Trophoblast cell (in vitro differentiated cells and primary cell): ENCODE data around the gene OSBPL9.
A peak's percentile ranks its signal among the peaks of the same experiment; 100 is the strongest.

Source experiments
- DNase-seq, 2 donors: peaks; one replicate each; pipeline ENCODE4 v3.0.0-alpha.2; 2016
- H2AFZ ChIP-seq: 2 replicates; pipeline ENCODE4 v1.6.1; 2013; ENCODE audit warnings: low read length, moderate library complexity, mild to moderate bottlenecking; ENCODE audit not compliant: insufficient read depth, poor library complexity
- H2AK5ac ChIP-seq: 2 replicates; pipeline ENCODE4 v1.6.1; 2013; ENCODE audit warnings: mild to moderate bottlenecking, low read length
- H2BK120ac ChIP-seq: 2 replicates; pipeline ENCODE4 v1.6.1; 2013; ENCODE audit warnings: low read length, mild to moderate bottlenecking, moderate library complexity; ENCODE audit not compliant: insufficient read depth, poor library complexity
- H2BK12ac ChIP-seq: 2 replicates; pipeline ENCODE4 v1.6.1; 2013; ENCODE audit warnings: mild to moderate bottlenecking, low read length, moderate library complexity
- H2BK5ac ChIP-seq: 2 replicates; pipeline ENCODE4 v1.6.1; 2013; ENCODE audit warnings: low read length, low read depth, moderate library complexity, mild to moderate bottlenecking; ENCODE audit not compliant: poor library complexity
- H3K14ac ChIP-seq: 2 replicates; pipeline ENCODE4 v1.6.1; 2013; ENCODE audit warnings: mild to moderate bottlenecking, low read length
- H3K18ac ChIP-seq: 2 replicates; pipeline ENCODE4 v1.6.1; 2013; ENCODE audit warnings: mild to moderate bottlenecking, low read length
- H3K23ac ChIP-seq: 2 replicates; pipeline ENCODE4 v1.6.1; 2013; ENCODE audit warnings: low read length
- H3K27ac ChIP-seq: 2 replicates; pipeline ENCODE4 v1.5.1; 2013; ENCODE audit warnings: low read depth, mild to moderate bottlenecking, inconsistent platforms, low read length, moderate library complexity
- H3K27me3 ChIP-seq: 2 replicates; pipeline ENCODE4 v1.6.1; 2013; ENCODE audit warnings: inconsistent platforms, mild to moderate bottlenecking, low read length, moderate library complexity; ENCODE audit not compliant: insufficient read depth
- H3K36me3 ChIP-seq, 2 experiments: 1 replicate in 1 of 2; 2 replicates in 1 of 2; pipeline ENCODE4 v1.6.1; 2013; ENCODE audit warnings: low read length in 2 of 2, mild to moderate bottlenecking in 2 of 2, moderate library complexity in 1 of 2; ENCODE audit not compliant: insufficient read depth in 2 of 2, control insufficient read depth in 1 of 2
- H3K4ac ChIP-seq: 2 replicates; pipeline ENCODE4 v1.6.1; 2013; ENCODE audit warnings: low read depth, mild to moderate bottlenecking, low read length, moderate library complexity
- H3K4me1 ChIP-seq, 2 experiments: 1 replicate in 1 of 2; 2 replicates in 1 of 2; pipeline ENCODE4 v1.6.1; 2013; ENCODE audit warnings: low read length in 2 of 2, mild to moderate bottlenecking in 2 of 2, moderate library complexity in 1 of 2; ENCODE audit not compliant: insufficient read depth in 2 of 2, control insufficient read depth in 1 of 2
- H3K4me2 ChIP-seq: 2 replicates; pipeline ENCODE4 v1.6.1; 2013; ENCODE audit warnings: inconsistent platforms, mild to moderate bottlenecking, low read length, moderate library complexity
- H3K4me3 ChIP-seq: 2 replicates; pipeline ENCODE4 v1.5.1; 2013; ENCODE audit warnings: mild to moderate bottlenecking, low read depth, low read length, inconsistent platforms
- H3K79me1 ChIP-seq: one replicate; pipeline ENCODE4 v1.6.1; 2013; ENCODE audit warnings: low read length
- H3K79me2 ChIP-seq: 2 replicates; pipeline ENCODE4 v1.6.1; 2013; ENCODE audit warnings: low read length, mild to moderate bottlenecking; ENCODE audit not compliant: control insufficient read depth, insufficient read depth, poor library complexity
- H3K9ac ChIP-seq: 2 replicates; pipeline ENCODE4 v1.6.1; 2013; ENCODE audit warnings: mild to moderate bottlenecking, low read length
- H3K9me3 ChIP-seq: 2 replicates; pipeline ENCODE4 v1.6.1; 2013; ENCODE audit warnings: low read depth, mild to moderate bottlenecking, control low read depth, inconsistent platforms, low read length; ENCODE audit not compliant: insufficient read depth
- H4K12ac ChIP-seq: 2 replicates; pipeline ENCODE4 v1.6.1; 2013; ENCODE audit warnings: low read depth, mild to moderate bottlenecking, low read length, moderate library complexity
- H4K8ac ChIP-seq: 2 replicates; pipeline ENCODE4 v1.6.1; 2013; ENCODE audit warnings: low read depth, mild to moderate bottlenecking, low read length, moderate library complexity
- H4K91ac ChIP-seq: one replicate; pipeline ENCODE4 v1.6.1; 2013; ENCODE audit warnings: low read depth, mild to moderate bottlenecking, low read length, moderate library complexity
- WGBS: extraction: QIAGEN DNeasy Blood & Tissue Kit; methylation state at CpG from one replicate; pipeline ENCODE4 v1.1.7; 2013; ENCODE audit warnings: missing lambda C conversion rate; ENCODE audit not compliant: insufficient read length, insufficient coverage; ENCODE audit errors: extremely low coverage; 5-methylcytosine and 5-hydroxymethylcytosine counted together

Gene OSBPL9

GRCh38 chr1:51780927-51781326, 164.0 kb downstream of the OSBPL9 start:
- Histone ChIP-seq H4K8ac (no peak overlapping the region), H3K79me2 (peaks cover 1% of the 10 kb centered on the region), H4K91ac (no peak overlapping the region), H3K9me3 (no peaks in the 10 kb centered on the region), H3K4ac (no peak overlapping the region), H3K4me1 (peaks cover 0 to 4% of the 10 kb centered on the region in 2 experiments), H3K36me3 (peaks cover 8 to 34% of the 10 kb centered on the region in 2 experiments), H3K4me3 (no peak overlapping the region), H3K27me3 (no peaks in the 10 kb centered on the region), H3K4me2 (no peak overlapping the region), H4K12ac (no peak overlapping the region), H2BK120ac (no peak overlapping the region), H3K18ac (no peak overlapping the region), H3K79me1 (peaks cover 2% of the 10 kb centered on the region), H3K9ac (no peak overlapping the region), H2AFZ (no peak overlapping the region), H3K23ac (no peak overlapping the region), H2BK12ac (no peak overlapping the region), H2AK5ac (no peak overlapping the region), H3K14ac (no peak overlapping the region), H3K27ac (no peak overlapping the region), H2BK5ac (no peak overlapping the region)
- WGBS, result no CpG with 5 or more reads among the region's 3 CpGs
- DNase-seq, result no peak

GRCh38 chr1:51784997-51785421, 168.1 kb downstream of the OSBPL9 start:
- no CpG with 5 or more reads among the region's 4 CpGs for WGBS
- Histone ChIP-seq H3K4me1 (peaks cover 0 to 3% of the 10 kb centered on the region in 2 experiments), H4K91ac (no peak overlapping the region), H2BK5ac (no peak overlapping the region), H3K36me3 (peaks cover 11 to 58% of the 10 kb centered on the region in 2 experiments), H3K4me2 (no peak overlapping the region), H3K79me2 (no peaks in the 10 kb centered on the region), H3K27ac (no peak overlapping the region), H4K12ac (no peak overlapping the region), H3K4ac (no peak overlapping the region), H4K8ac (no peak overlapping the region), H3K9ac (no peak overlapping the region), H3K14ac (no peak overlapping the region), H3K23ac (no peak overlapping the region), H3K79me1 (no peaks in the 10 kb centered on the region), H2BK12ac (no peak overlapping the region), H2AK5ac (no peak overlapping the region), H2AFZ (no peak overlapping the region), H2BK120ac (no peak overlapping the region), H3K9me3 (no peaks in the 10 kb centered on the region), H3K4me3 (no peak overlapping the region), H3K27me3 (no peaks in the 10 kb centered on the region), H3K18ac (no peak overlapping the region)
- DNase-seq, result peak in 1 of 2 donors; percentile 16

GRCh38 chr1:51788938-51789337, 172.0 kb downstream of the OSBPL9 start:
- H4K12ac ChIP-seq, result no peak overlapping the region
- no peak for DNase-seq
- H2BK120ac ChIP-seq, result no peak overlapping the region
- H2BK5ac ChIP-seq, result no peak overlapping the region
- no peaks in the 10 kb centered on the region for H3K27me3 ChIP-seq
- H2AK5ac ChIP-seq, result no peak overlapping the region
- no peaks in the 10 kb centered on the region for H3K79me2 ChIP-seq
- H3K9ac ChIP-seq, result no peak overlapping the region
- H2AFZ ChIP-seq, result no peak overlapping the region
- H4K8ac ChIP-seq, result no peak overlapping the region
- no peak overlapping the region for H3K4ac ChIP-seq
- H3K4me1 ChIP-seq, result peaks cover 0 to 7% of the 10 kb centered on the region in 2 experiments
- no peak overlapping the region for H3K23ac ChIP-seq
- H2BK12ac ChIP-seq, result no peak overlapping the region
- no peak overlapping the region for H4K91ac ChIP-seq
- no peaks in the 10 kb centered on the region for H3K79me1 ChIP-seq
- H3K27ac ChIP-seq, result no peak overlapping the region
- H3K4me2 ChIP-seq, result no peak overlapping the region
- peaks cover 19 to 71% of the 10 kb centered on the region in 2 experiments for H3K36me3 ChIP-seq
- WGBS, result no CpG with 5 or more reads among the region's 2 CpGs
- no peak overlapping the region for H3K18ac ChIP-seq
- H3K4me3 ChIP-seq, result no peak overlapping the region
- no peaks in the 10 kb centered on the region for H3K9me3 ChIP-seq
- H3K14ac ChIP-seq, result no peak overlapping the region

- Histone ChIP-seq H4K8ac (no peak overlapping the region), H3K27me3 (no peaks in the 10 kb centered on the region), H2BK12ac (no peak overlapping the region), H3K79me2 (no peaks in the 10 kb centered on the region), H3K9ac (no peak overlapping the region), H3K4me1 (peaks cover 0 to 7% of the 10 kb centered on the region in 2 experiments), H3K27ac (no peak overlapping the region), H2AFZ (no peak overlapping the region), H3K4me2 (no peak overlapping the region), H3K23ac (no peak overlapping the region), H3K9me3 (no peaks in the 10 kb centered on the region), H3K79me1 (no peaks in the 10 kb centered on the region), H2BK120ac (no peak overlapping the region), H3K36me3 (peaks cover 20 to 70% of the 10 kb centered on the region in 2 experiments), H4K12ac (no peak overlapping the region), H3K4me3 (no peak overlapping the region), H4K91ac (no peak overlapping the region), H3K18ac (no peak overlapping the region), H2BK5ac (no peak overlapping the region), H2AK5ac (no peak overlapping the region), H3K14ac (no peak overlapping the region), H3K4ac (no peak overlapping the region)
- no CpG with 5 or more reads among the region's 1 CpG for WGBS
- no peak for DNase-seq
These were observed 172.4 kb downstream of the OSBPL9 start for GRCh38 chr1:51789342-51789741.
